ENCODE measurements around the gene NBAS. TPM values are rescaled to one million over a fixed set of nuclear protein-coding genes. Genes with fewer than 3 reads are reported as not detected.

NBAS gene
- polyA plus RNA-seq, 6 donors from 2014 or later = 5.4 to 16.4 (median 12.7) TPM

GRCh38 chr2:15561574-15562344 is 625 bp upstream of the NBAS start:
- peak overlapping the region; percentile 93 to 100 (median 100) for H3K4me3 Mint-ChIP-seq
- H3K4me1 Mint-ChIP-seq = peaks cover 24 to 28% (median 28%) of the 10 kb centered on the region in 3 donors
- H3K36me3 Mint-ChIP-seq = peaks cover 0 to 7% of the 10 kb centered on the region in 2 donors
- peaks cover 12 to 27% (median 18%) of the 10 kb centered on the region in 3 donors for H3K27me3 Mint-ChIP-seq
- H3K27ac Mint-ChIP-seq = peak overlapping the region; percentile 1 to 99 (median 94)
- H3K9me3 Mint-ChIP-seq = no peaks in the 10 kb centered on the region
- ATAC-seq (ENCODE audit: low read depth in 2 of 2) (peak; percentile 13 to 20), DNase-seq (no peak)

- Mint-ChIP-seq H3K4me3 (peak overlapping the region; percentile 93 to 100 (median 100)), H3K27ac (peak overlapping the region; percentile 93 to 99 (median 98)), H3K27me3 (peaks cover 10 to 27% (median 18%) of the 10 kb centered on the region in 3 donors), H3K4me1 (peaks cover 27 to 32% (median 28%) of the 10 kb centered on the region in 3 donors), H3K9me3 (no peaks in the 10 kb centered on the region), H3K36me3 (peaks cover 0 to 7% of the 10 kb centered on the region in 2 donors)
- ATAC-seq (ENCODE audit: low read depth in 2 of 2) = peak; percentile 46 to 50
- peak; percentile 4 for DNase-seq
Observed at GRCh38 chr2:15560140-15560987, 770 bp downstream of the NBAS start.

GRCh38 chr2:15559379-15560139 is 1.6 kb downstream of the NBAS start:
- Mint-ChIP-seq H3K9me3 (no peaks in the 10 kb centered on the region), H3K27ac (peak overlapping the region in 1 of 6 donors; percentile 68), H3K4me1 (peaks cover 27 to 32% (median 28%) of the 10 kb centered on the region in 3 donors), H3K36me3 (peaks cover 0 to 7% of the 10 kb centered on the region in 2 donors), H3K27me3 (peaks cover 9 to 22% (median 13%) of the 10 kb centered on the region in 3 donors), H3K4me3 (peak overlapping the region in 7 of 8 donors; percentile 2 to 100 (median 99))
- DNase-seq (no peak), ATAC-seq (ENCODE audit: low read depth in 2 of 2) (no peak)

- DNase-seq (no peak), ATAC-seq (ENCODE audit: low read depth in 2 of 2) (no peak)
- Mint-ChIP-seq H3K27ac (peak overlapping the region in 1 of 6 donors; percentile 15), H3K36me3 (peaks cover 0 to 7% of the 10 kb centered on the region in 2 donors), H3K9me3 (no peaks in the 10 kb centered on the region), H3K4me3 (peak overlapping the region in 1 of 8 donors; percentile 19), H3K27me3 (peaks cover 0 to 5% (median 4%) of the 10 kb centered on the region in 3 donors), H3K4me1 (peaks cover 27 to 32% (median 28%) of the 10 kb centered on the region in 3 donors)
Observed at GRCh38 chr2:15557887-15558311, 3.2 kb downstream of the NBAS start.

GRCh38 chr2:15556311-15556930 is 4.7 kb downstream of the NBAS start:
- DNase-seq (no peak), ATAC-seq (ENCODE audit: low read depth in 2 of 2) (no peak)
- peaks cover 8 to 15% of the 10 kb centered on the region in 2 donors for H3K36me3 Mint-ChIP-seq
- H3K4me1 Mint-ChIP-seq = peaks cover 18 to 24% (median 22%) of the 10 kb centered on the region in 3 donors
- no peaks in the 10 kb centered on the region for H3K9me3 Mint-ChIP-seq
- H3K27ac Mint-ChIP-seq = no peak overlapping the region
- no peaks in the 10 kb centered on the region for H3K27me3 Mint-ChIP-seq
- H3K4me3 Mint-ChIP-seq = no peak overlapping the region

- Mint-ChIP-seq H3K27me3 (no peaks in the 10 kb centered on the region), H3K4me1 (peaks cover 17 to 23% (median 18%) of the 10 kb centered on the region in 3 donors), H3K4me3 (no peak overlapping the region), H3K27ac (peak overlapping the region in 1 of 6 donors; percentile 30), H3K36me3 (peaks cover 8 to 11% of the 10 kb centered on the region in 2 donors), H3K9me3 (no peaks in the 10 kb centered on the region)
- no peak for ATAC-seq (ENCODE audit: low read depth in 2 of 2)
- DNase-seq = no peak
Observed at GRCh38 chr2:15555760-15556193, 5.4 kb downstream of the NBAS start.

- no peaks in the 10 kb centered on the region for H3K9me3 Mint-ChIP-seq
- H3K4me3 Mint-ChIP-seq = peak overlapping the region in 1 of 8 donors; percentile 54
- DNase-seq (no peak), ATAC-seq (ENCODE audit: low read depth in 2 of 2) (no peak)
- H3K27ac Mint-ChIP-seq = no peak overlapping the region
- no peaks in the 10 kb centered on the region for H3K27me3 Mint-ChIP-seq
- H3K36me3 Mint-ChIP-seq = peaks cover 8% of the 10 kb centered on the region in 2 donors
- H3K4me1 Mint-ChIP-seq = peaks cover 8 to 13% (median 9%) of the 10 kb centered on the region in 3 donors
Observed at GRCh38 chr2:15554525-15555218, 6.5 kb downstream of the NBAS start.

GRCh38 chr2:15553951-15554350 is 7.2 kb downstream of the NBAS start:
- Mint-ChIP-seq H3K4me3 (no peak overlapping the region), H3K36me3 (peaks cover 8 to 13% of the 10 kb centered on the region in 2 donors), H3K27ac (no peak overlapping the region), H3K27me3 (no peaks in the 10 kb centered on the region), H3K9me3 (no peaks in the 10 kb centered on the region), H3K4me1 (peaks cover 5 to 8% (median 7%) of the 10 kb centered on the region in 3 donors)
- ATAC-seq (ENCODE audit: low read depth in 2 of 2) (no peak), DNase-seq (no peak)

GRCh38 chr2:15553519-15553918 is 7.6 kb downstream of the NBAS start:
- no peaks in the 10 kb centered on the region for H3K27me3 Mint-ChIP-seq
- no peaks in the 10 kb centered on the region for H3K9me3 Mint-ChIP-seq
- H3K27ac Mint-ChIP-seq = no peak overlapping the region
- H3K36me3 Mint-ChIP-seq = peaks cover 8 to 17% of the 10 kb centered on the region in 2 donors
- no peak overlapping the region for H3K4me3 Mint-ChIP-seq
- DNase-seq (no peak), ATAC-seq (ENCODE audit: low read depth in 2 of 2) (no peak)
- H3K4me1 Mint-ChIP-seq = peaks cover 5 to 8% (median 6%) of the 10 kb centered on the region in 3 donors

GRCh38 chr2:15548974-15549373 is 12.2 kb downstream of the NBAS start:
- DNase-seq (no peak), ATAC-seq (ENCODE audit: low read depth in 2 of 2) (no peak)
- Mint-ChIP-seq H3K4me3 (no peak overlapping the region), H3K4me1 (no peaks in the 10 kb centered on the region), H3K36me3 (peaks cover 8 to 17% of the 10 kb centered on the region in 2 donors), H3K27ac (no peak overlapping the region), H3K27me3 (no peaks in the 10 kb centered on the region), H3K9me3 (no peaks in the 10 kb centered on the region)

- peaks cover 4 to 16% of the 10 kb centered on the region in 2 donors for H3K36me3 Mint-ChIP-seq
- ATAC-seq (ENCODE audit: low read depth in 2 of 2) (no peak), DNase-seq (no peak)
- no peak overlapping the region for H3K27ac Mint-ChIP-seq
- no peaks in the 10 kb centered on the region for H3K9me3 Mint-ChIP-seq
- no peak overlapping the region for H3K4me3 Mint-ChIP-seq
- H3K27me3 Mint-ChIP-seq = no peaks in the 10 kb centered on the region
- no peaks in the 10 kb centered on the region for H3K4me1 Mint-ChIP-seq
Observed at GRCh38 chr2:15547115-15547876, 13.8 kb downstream of the NBAS start.
